Measurements from ENCODE around the gene EIPR1.
"Not testable (repeated sequence)": the region's sequence is repeated elsewhere in the genome, so short reads cannot be mapped to it uniquely, and the experiment has no call there.

EIPR1 gene

DNA sequence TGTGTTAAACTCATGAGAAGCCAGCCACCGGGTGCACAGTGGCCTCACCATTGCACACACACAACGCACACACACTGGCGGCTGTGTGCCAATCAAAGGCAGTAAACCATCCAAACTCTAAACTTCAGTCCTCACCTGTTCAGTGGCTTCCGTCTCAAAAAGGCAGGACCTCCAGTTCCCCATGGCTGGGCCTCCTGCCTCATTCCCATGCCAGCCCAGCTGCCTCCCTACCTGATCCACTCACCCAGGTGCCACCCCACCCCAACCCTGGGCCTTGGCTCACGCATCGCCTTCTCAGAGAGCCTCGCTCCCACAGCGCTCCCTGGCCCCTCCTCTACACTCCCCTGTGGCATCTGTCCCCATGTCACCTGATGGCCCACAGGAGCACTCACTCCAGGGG, 190.9 kb downstream of the EIPR1 start:
- peak; percentile 64 for DNase-seq

DNA sequence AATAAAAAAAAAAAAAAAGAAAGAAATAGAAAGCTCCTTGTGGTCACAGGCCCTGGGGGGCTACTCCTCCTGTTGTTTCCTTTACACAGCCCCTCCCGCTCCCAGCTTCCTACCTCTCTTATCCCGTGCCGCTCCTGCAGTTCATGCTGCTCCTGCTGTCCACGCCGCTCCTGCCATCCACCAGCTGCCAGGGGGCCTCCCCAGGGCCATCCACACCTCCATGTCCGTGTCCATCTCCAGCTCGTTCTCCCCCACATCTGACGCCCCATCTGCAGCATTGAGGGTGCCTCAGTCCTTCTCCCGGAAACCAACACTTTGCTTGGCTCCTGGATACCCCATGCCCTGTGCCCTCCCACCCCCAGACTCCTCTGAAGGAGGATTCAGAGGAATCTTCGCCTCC, 191.7 kb downstream of the EIPR1 start:
- DNase-seq, result no peak

DNA sequence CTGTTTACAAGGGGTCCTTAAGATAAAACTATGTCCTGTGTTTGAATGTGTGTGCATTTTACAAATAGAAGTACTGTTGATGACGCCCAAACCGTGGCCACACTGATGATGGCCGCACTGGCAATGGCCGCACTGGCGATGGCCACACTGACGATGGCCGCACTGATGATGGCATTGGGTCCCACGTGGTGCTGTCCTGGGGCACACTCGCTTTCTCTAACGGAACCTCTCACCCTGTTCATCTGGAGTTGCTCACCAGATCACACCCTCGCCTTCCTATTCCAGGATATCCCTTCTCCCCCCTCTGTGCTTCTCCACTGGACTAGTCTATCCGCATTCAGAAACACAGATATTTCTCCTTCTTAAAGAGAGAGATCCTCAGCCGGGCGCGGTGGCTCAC, 192.4 kb downstream of the EIPR1 start:
- no peak for DNase-seq

DNA sequence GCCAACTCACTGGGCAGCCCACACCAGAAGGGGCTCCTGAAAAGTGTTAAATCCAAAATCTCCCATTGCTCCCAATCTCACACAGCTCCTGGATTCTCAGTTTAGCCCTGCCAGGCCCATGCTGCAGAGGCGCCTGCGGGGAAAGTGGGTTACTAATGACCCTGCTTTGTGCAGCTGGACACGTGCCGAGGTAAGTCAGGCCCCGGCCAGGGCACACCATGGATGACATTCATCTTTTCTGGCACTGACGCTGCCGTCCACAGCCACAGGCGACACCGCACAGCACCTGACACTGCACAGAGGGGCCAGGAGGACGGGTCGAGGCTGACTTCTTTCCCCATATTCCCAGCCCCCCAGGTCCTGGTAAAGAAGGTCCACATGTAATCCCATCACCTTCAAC, 193.5 kb downstream of the EIPR1 start:
- no peak for DNase-seq

DNA sequence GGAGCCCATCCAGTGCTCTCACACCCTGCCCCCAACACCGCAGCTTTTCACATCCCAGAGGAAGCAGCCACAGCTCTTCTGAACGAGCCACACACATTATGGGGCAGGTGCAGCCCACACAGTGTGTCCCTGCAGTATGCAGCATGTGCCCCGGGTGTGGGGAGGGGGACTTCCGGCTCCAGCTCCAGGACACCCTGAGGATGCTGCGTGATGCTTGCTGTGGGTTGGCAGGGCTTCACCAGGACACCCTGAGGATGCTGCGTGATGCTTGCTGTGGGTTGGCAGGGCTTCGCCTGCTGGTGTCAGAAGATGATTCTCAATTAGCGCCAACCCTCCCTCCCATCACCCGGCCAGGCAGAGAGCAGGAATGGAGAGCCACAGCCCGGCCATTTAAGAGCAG, 193.9 kb downstream of the EIPR1 start:
- no peak for DNase-seq

DNA sequence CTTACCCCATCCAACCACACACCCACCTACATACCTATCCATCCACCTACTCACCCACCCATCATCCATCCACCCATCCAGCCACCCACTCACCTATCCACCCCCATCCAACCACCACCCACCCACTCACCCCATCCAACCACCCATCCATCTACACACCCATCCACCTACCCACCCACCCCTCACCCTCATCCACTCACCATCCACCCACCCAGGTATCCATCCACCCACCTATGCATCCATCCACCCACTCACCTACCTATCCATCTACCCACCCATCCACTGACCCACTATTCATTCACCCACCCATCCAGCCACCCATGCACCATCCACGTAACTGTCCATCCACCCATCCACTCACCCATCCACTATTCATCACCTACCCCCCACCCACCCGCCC, 194.8 kb downstream of the EIPR1 start:
- DNase-seq, result no peak

DNA sequence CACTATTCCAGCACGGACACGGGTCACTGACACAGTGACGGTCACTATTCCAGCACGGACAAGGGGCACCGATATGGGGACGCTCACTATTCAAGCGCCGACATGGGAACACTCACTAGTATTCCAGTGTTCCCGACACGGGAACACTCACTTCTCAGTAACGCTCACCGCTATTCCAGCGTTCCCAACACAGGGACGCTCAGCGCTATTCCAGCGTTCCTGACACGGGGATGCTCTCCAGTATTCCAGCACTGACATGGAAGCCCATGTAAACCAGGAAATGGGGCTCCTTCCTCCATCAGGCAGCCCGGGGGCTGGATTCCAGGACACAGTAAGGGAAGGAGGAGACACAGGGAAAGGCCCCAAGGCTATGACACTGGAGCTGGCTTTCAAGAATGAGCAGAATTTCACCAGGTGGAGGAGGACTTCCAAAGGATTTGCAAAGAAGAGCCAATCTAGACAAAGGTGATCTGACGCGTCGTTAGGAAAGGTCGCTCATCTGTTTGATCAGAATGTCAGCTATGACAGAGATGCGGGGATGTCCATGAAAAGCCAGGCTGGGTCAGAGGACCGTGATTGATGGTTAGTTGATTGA, 196.1 kb downstream of the EIPR1 start:
- DNase-seq, result no peak

DNA sequence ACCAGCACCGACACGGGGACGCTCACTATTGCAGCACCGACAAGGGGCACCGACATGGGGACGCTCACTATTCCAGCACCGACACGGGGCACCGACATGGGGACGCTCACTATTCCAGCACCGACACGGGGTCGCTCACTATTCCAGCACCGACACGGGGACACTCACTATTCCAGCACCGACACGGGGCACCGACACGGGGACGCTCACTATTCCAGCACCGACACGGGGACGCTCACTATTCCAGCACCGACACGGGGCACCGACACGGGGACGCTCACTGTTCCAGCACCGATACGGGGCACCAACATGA, 196.8 kb downstream of the EIPR1 start:
- not testable (repeated sequence) for DNase-seq

DNA sequence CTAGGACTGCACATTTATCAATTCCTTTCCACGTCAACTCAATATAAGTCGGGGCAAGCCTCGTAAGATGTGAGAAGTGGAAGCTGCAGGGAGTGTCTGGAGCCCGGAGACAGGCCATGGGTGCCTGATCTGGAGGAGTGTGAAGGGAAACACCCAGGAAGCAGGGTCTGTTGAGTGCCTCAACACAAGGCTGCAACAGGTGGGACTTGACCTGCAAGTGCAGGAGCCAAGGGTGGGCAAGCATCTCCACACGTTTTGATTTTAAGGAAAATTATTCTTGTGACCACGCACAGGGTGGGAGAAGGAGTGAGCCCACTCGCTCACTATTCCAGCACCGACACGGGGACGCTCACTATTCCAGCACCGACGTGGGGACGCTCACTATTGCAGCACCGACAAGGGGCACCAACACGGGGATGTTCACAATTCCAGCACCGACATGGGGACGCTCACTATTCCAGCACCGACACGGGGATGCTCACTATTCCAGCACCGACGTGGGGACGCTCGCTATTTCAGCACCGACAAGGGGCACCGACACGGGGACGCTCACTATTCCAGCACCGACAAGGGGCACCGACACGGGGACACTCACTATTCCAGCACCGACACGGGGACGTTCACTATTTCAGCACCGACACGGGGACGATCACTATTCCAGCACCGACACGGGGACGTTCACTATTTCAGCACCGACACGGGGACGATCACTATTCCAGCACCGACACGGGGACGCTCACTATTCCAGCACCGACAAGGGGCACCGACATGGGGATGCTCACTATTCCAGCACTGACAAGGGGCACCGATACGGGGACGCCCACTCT, 197.3 kb downstream of the EIPR1 start:
- DNase-seq, result no peak

DNA sequence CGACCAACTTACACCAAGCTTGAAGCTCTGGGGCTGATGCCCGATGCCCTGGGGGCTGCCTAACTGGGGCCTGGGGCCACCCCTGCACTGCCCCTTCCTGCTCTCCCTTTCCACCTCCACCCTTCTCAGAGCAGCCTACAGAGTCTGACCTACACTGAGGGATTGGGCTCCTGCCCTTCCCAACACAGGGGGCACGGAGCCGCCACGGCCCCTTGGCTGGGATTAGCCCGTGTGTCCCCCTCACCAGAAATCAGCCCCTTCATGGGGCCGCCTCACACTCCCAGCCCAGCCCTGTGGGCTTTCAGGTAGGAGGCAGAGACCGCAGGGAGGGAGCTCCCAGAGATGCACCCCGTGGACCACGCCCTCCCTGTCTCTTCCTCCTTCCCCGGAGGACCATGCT, 198.0 kb downstream of the EIPR1 start:
- DNase-seq, result no peak

DNA sequence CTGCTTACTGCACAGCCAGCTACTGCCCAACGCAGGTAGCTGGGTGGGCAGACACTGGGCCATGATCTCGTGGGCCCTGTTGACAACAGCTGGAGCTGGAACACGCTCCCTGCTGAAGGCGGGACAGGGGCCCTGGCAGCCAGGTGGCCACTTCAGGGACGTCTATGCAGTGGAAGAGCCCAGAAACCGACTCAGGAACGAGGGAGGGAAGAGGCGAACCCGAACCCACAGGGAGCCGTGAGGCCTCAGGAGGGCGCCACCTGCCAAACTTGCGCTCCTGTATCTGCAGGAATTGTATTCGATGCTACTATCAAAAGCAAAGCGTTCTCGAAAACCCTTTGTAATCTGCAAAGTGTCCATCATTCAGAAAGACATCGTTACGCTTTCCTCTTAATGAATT, 198.4 kb downstream of the EIPR1 start:
- no peak for DNase-seq

DNA sequence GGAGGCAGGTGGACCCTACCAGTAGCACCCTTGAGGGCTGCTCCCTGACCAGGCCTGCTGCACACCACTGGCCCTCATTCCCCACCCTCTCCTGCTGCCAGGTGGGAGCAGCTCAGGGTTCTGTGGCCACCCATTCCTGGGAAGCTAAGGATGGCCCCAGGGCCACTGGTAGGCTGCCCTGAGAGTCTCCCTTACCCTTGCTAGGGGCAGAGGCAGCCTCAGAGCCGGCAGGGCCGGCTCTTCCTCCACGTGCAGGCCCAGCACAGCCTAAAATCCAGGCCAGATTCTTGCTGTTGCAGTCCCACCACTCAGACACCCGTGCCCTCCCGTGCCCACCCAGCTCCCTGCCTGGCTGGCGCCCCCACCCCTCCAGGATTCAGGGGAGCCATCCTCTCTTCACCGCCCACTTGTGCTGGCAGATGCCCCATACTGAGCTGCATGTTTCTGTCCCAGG, 199.0 kb downstream of the EIPR1 start:
- no peak for DNase-seq

DNA sequence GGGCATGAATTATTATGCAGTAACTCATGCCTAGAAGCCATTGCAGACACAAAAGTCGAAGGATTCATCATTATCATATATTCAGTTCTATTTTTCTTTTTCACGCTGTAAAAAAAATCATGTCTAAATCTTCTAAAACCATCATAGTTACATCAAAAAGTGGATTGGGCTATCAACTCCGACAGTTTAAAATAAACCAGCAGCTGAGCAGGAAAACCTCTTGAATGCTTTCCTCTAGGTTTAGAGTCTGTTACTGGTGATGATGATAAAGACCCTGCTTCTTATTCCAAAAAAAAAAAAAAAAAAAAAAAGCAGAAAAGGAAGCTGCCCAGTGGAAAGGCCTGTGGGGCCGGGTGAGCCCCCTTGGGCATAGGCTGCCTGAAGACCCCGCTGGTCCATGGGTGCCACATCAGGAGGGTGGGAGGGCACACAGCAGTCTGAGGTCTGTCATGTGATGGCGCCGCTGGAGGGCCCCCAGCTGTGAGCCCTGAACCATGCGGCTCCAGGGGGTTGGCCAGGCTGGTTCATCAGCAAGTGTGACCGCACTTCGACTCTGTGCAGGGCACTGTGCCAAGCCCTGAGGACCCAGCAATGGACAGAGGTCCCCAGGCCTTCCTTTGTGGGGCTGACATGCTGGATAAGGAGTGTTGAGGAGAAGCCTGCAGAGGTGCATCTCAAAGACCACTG, 199.6 kb downstream of the EIPR1 start:
- no peak for DNase-seq

DNA sequence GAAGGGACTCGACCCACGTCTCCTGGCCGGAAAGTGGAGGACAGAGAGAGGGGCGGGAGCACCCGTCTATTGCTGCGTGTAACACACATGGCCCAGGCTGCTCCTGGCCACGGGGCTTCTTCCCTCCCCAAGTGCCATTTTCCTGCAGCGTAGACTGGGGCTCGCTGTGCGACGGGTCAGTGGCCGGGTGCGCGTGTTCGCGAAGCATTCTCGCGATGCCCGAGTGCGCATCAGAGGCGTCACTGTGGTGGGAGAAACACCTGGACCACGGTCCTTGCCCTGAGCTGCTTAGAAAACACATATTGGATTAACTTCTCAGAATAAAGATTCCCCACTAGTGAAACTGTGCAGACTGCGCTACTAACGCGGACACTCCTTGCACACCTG, 200.8 kb downstream of the EIPR1 start:
- no peak for DNase-seq

DNA sequence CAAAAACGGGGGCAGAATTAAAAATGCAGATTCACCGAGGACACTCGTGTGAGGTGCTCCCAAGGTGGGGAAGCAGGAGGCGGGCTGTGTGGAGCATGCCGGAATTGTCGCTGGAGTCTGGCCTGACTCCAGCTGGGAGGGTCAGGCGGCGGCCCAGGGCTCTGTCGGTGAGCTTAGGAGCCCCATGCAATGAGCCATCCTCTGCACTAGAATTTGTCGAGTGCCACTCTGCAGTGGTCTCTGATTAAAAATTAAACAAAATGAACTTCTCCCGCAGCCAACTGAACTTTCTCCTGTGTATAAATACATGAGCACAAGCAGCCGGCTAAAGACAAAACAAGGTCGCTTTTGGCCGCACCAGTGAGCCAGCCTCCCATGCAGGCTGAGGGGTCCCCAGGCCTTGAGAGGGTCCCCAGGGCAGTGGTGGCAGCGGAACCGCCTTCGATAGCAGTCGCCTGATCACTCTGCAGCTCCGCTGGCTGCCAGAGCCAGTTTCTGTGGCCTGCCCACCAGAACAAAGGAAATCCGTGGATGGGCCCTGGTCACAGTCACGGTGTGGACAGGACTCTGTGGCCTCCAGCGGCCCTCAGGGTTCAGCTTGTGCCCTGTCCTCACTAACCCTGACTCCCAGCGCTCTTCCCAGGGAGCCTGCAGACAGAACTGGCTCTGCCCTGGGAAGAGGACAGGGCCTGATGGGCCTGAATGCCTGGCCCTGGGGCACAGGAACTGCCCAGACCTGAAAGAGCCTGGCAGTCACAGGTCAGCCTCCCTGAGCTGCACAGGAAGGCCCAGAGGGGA, 201.3 kb downstream of the EIPR1 start:
- no peak for DNase-seq

DNA sequence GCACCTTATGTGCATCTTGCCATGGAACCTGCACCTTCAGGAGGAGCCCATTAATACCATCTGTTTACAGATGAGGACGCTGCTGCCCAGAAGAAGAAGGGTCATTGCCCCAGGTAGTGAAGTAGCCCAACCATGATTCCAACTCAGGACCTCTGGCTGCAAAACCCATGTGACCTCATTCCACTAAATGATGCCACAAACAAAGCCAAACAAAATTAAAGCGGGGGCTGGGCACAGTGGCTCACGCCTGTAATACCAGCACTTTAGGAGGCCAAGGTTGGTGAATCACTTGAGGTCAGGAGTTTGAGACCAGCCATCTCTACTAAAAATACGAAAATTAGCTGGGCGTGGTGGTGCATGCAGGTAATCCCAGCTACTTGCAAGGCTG, 202.1 kb downstream of the EIPR1 start:
- DNase-seq, result no peak

DNA sequence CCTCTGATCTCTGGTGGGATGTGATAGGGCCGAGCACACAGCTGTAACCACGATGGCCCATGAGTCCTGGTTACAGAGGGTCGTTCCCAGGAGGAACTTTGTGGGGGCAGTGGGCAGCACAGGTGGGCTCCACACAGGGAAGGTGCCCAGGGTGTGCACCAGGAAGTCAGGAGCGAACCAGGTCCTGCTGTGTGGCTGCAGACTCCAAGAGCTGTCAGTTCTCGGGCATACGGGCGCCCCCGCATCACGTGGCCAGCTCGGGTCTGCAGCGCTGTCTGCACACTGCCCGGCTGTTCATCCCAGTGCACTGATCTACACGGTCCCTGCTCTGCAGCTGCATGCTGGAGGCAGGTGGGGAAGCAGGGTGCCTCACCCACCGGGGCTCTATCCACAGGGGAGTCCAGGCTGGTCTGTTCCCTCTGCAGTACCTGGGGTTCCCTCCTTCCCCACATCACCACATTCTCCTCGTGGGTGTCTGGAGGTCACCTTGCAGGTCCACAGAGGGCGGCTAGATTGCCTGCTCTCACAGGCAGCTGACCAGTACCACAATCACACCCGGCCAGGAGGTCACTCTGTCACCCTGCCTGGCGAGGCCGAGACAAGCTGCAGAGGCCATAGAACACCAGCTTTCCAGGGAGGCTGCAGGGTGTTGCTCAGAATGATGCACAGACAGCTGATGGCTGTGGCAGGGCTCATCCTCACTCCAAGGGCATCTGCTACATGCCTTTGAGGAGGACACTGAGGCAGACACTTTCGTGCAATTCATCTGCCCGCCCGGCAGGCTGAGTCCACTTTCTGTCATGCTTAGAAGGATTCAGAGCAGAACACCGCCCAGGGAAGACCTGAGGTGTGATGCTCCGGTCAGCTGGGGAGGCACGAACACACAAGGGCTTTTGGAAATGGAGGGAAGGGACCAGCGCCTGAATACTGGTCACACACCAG, 202.7 kb downstream of the EIPR1 start:
- DNase-seq, result no peak

DNA sequence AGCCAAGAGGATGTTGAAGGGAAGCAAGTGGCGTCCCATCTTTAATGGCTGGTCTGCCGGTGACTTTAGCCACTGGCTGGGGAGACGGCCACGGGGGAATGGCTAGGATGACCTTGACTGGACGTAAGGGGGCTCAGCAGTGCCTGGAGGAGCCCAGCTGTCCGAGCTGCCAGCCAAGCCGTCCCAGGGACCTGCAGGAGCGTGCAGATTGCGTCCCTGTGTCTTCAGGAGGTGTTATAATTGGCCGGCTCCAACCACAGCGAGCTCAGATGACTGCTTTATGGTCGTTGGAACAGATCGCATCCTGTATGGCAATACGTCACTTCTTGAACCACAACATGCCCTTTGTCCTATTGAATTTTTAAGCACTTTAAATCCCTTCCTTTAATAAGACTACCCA, 204.6 kb downstream of the EIPR1 start:
- DNase-seq, result no peak

DNA sequence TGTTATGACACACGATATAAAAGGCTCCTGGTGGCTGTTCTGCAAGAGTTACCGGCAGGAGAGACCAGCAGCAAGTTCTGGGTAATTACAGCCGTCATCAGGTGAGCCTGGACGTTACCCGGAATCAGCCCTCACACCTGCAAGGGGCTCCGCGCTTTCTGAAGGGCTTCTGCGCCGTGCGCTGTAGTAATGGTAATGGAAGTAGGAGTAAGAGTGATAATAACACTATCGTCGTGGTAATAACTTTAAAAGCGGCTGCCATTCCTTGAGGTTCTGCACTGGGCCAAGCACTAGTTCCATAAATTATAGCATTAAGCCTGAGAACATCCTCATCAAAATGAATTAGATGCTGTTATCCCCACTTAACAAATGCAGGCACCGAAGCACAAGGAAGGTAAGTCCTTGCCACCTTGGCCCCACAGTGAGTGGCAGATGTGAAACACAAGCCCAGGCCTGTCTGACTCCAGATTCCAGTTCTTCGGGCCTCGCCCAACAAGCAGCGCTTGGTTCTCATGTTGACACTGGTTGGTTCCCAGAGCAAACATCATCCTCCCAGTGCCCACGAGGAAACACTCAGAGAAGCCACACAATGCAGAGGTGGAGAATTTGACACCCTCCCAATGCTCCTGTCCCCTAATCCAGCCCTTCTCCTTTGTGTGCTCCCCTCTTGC, 205.2 kb downstream of the EIPR1 start:
- DNase-seq, result peak; percentile 81

DNA sequence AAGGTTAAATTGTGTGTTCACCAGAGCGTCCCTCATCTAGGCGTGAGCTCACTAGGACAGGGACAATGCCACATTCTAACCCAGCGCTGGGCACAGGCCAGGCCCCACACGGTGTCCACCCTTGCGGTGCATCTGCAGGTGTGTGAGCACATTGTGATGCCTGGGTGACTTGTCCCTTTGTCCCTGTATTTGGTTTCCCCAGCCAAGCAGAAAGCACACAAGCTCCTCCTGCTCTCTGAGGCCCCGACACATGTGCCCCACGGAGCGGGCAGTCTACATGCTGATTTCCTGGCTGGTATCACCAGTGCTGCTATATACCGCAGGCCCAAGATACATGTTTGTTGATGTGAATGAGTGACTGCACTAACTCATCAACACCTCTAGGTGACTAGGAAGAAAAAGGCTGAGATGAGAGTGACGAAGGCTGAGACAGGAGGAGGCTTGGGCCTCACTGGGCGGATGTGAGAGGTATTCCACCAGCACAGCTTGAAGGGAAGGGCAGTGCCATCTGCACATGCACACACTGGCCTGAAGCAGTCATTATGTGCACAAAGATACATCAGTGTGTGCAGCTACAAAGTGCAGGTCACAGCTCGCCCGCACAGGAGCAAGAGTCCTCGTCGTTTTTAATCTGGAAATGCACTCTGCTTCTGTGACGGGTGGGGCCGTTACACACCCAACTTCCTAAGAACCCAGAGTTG, 205.9 kb downstream of the EIPR1 start:
- peak; percentile 74 for DNase-seq

DNA sequence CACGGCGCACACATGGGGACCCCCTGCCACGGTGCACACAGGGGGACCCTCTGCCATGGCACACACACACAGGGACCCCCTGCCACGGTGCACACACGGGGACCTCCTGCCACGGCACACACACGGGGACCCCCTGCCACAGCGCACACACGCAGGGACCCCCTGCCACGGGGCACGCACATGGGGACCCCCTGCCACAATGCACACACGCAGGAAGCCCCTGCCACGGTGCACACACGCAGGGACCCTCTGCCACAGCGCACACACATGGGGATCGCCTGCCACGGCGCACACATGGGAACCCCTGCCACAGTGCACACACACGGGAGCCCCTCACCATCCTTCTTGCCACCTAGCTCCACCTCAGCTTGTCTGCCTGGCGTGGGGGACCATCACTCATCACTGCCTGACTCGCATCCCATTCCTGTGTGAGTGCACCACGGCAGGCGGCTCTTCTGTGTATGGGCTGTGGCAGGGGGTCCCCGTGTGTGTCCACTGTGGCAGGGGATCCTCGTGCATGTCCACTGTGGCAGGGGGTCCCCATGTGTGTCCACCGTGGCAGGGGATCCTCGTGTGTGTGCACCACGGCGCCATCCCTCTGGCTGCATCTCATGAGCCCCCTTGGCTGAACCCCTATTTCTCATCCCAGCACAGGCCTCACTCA, 206.7 kb downstream of the EIPR1 start:
- DNase-seq, result no peak

Measured in NCI-H2171 (cell line).